Measurements from ENCODE around the gene SNX9. TPM values are rescaled to one million over a fixed set of nuclear protein-coding genes. Genes with fewer than 3 reads are reported as not detected.
A peak's percentile ranks its signal among the peaks of the same experiment; 100 is the strongest.

SNX9 gene
- polyA plus RNA-seq, 1 donor: 21.2 TPM

- no peak for DNase-seq
Observed at GRCh38 chr6:157804448-157805327, 18.4 kb upstream of the SNX9 start.

- peak; percentile 61 for DNase-seq
Observed at GRCh38 chr6:157806131-157806855, 16.8 kb upstream of the SNX9 start.

GRCh38 chr6:157806856-157807215 lies 16.2 kb upstream of the SNX9 start:
- no peak for DNase-seq

- DNase-seq: no peak
Observed at GRCh38 chr6:157808405-157808950, 14.6 kb upstream of the SNX9 start.

- DNase-seq: no peak
Observed at GRCh38 chr6:157809613-157810012, 13.4 kb upstream of the SNX9 start.

GRCh38 chr6:157811137-157811475 lies 11.9 kb upstream of the SNX9 start:
- DNase-seq: no peak

- DNase-seq: no peak
Observed at GRCh38 chr6:157811476-157812173, 11.4 kb upstream of the SNX9 start.

GRCh38 chr6:157812425-157813171 lies 10.4 kb upstream of the SNX9 start:
- DNase-seq: no peak

GRCh38 chr6:157813191-157813590 lies 9.9 kb upstream of the SNX9 start:
- no peak for DNase-seq

GRCh38 chr6:157813750-157814455 lies 9.1 kb upstream of the SNX9 start:
- no peak for DNase-seq

GRCh38 chr6:157814883-157815282 lies 8.2 kb upstream of the SNX9 start:
- no peak for DNase-seq

GRCh38 chr6:157821342-157822033 lies 1.6 kb upstream of the SNX9 start:
- no peak for DNase-seq

- DNase-seq: peak; percentile 48
Observed at GRCh38 chr6:157822245-157823000, 623 bp upstream of the SNX9 start.

- peak; percentile 70 for DNase-seq
Observed at GRCh38 chr6:157823528-157824370, 703 bp downstream of the SNX9 start.

GRCh38 chr6:157825243-157825904 lies 2.3 kb downstream of the SNX9 start:
- no peak for DNase-seq

- DNase-seq: no peak
Observed at GRCh38 chr6:157830354-157831017, 7.4 kb downstream of the SNX9 start.

- DNase-seq: no peak
Observed at GRCh38 chr6:157831018-157831369, 7.9 kb downstream of the SNX9 start.
